A549 (cell line): ENCODE results near the gene OSCP1. TPM values are rescaled to one million over a fixed set of nuclear protein-coding genes. Genes with fewer than 3 reads are reported as not detected.

ENCODE experiments used
- ATAC-seq, 2 experiments: fragments of 200-7000 bp in 1 of 2; fragments of >200 bp in 1 of 2; cut with Nextera tagmentation in 1 of 2; cut with Tn5 transposase in 1 of 2; 3 replicates each; pipeline versions ENCODE4 v1.8.0 to v1.9.1; 2018 to 2020; ENCODE audit warnings: mild to moderate bottlenecking in 1 of 2, moderate library complexity in 1 of 2
- CTCF ChIA-PET: fragments of 300-600 bp; sonication (Branson Sonifier 250); formaldehyde crosslinking; extraction: SDS; loops from one replicate; lab custom pipeline; 2021; ENCODE audit warnings: antibody characterized with exemption, inconsistent platforms; lab: Yijun Ruan, JAX
- POLR2A ChIA-PET: fragments of 350-600 bp; formaldehyde crosslinking; extraction: SDS; loops from one replicate; lab custom pipeline; 2021; ENCODE audit warnings: antibody characterized with exemption, inconsistent platforms; lab: Yijun Ruan, JAX
- DNase-seq, 2 experiments: peaks; one replicate each; pipeline versions ENCODE4 v3.0.0 to v3.0.0-alpha.2; 2011 to 2016; ENCODE audit warnings: low read depth in 1 of 2, low spot score in 1 of 2
- FAIRE-seq: peaks from 2 replicates; lab custom pipeline; 2011; peaks lifted over from hg19 to GRCh38; lab: Jason Lieb, UNC
- H3K27ac ChIP-seq, 2 experiments: fragments of >200 bp; sonication (Bioruptor Twin); formaldehyde crosslinking; 3 replicates each; pipeline ENCODE4 v1.5.1; 2016 to 2017
- H3K4me1 ChIP-seq: fragments of >200 bp; sonication (Bioruptor Twin); formaldehyde crosslinking; 3 replicates; pipeline ENCODE4 v1.6.1; 2016
- H3K4me2 ChIP-seq: fragments of >200 bp; sonication (Bioruptor Twin); formaldehyde crosslinking; 3 replicates; pipeline ENCODE4 v1.6.1; 2016
- H3K4me3 ChIP-seq: fragments of >200 bp; sonication (Bioruptor Twin); formaldehyde crosslinking; 3 replicates; pipeline ENCODE4 v1.5.1; 2016
- H3K9me3 ChIP-seq: fragments of >200 bp; sonication (Bioruptor Twin); formaldehyde crosslinking; 3 replicates; pipeline ENCODE4 v1.6.1; 2016
- ATOH8 ChIP-seq: fragments of 250-450 bp; sonication (Bioruptor Pico); IDR thresholded peaks from 2 replicates; pipeline ENCODE4 v1.5.0; 2020; ENCODE audit warnings: low read depth, mild to moderate bottlenecking, moderate library complexity
- CHD2 ChIP-seq: fragments of 150-350 bp; IDR thresholded peaks from 2 replicates; pipeline ENCODE4 v1.6.1; 2014; ENCODE audit warnings: low read length; ENCODE audit not compliant: partially characterized antibody
- EHMT2 ChIP-seq: fragments of 200-600 bp; sonication (generic); IDR thresholded peaks from 2 replicates; pipeline ENCODE4 v1.6.1; 2016; ENCODE audit warnings: antibody characterized with exemption, low read depth, mild to moderate bottlenecking, moderate library complexity
- HDAC2 ChIP-seq: fragments of 200-600 bp; sonication (generic); IDR thresholded peaks from 2 replicates; pipeline ENCODE4 v1.6.1; 2016
- HMGXB4 ChIP-seq: fragments of 250-450 bp; sonication (Bioruptor Pico); IDR thresholded peaks from 2 replicates; pipeline ENCODE4 v1.5.0; 2021; ENCODE audit warnings: mild to moderate bottlenecking, moderate library complexity, borderline replicate concordance
- HOXA7 ChIP-seq: fragments of 250-450 bp; sonication (Bioruptor Pico); IDR thresholded peaks from 2 replicates; pipeline ENCODE4 v1.5.0; 2020; ENCODE audit warnings: mild to moderate bottlenecking, moderate library complexity
- KDM1A ChIP-seq: fragments of 200-600 bp; sonication (generic); IDR thresholded peaks from 2 replicates; pipeline ENCODE4 v1.6.1; 2016; ENCODE audit warnings: low read depth, mild to moderate bottlenecking
- MAFK ChIP-seq: fragments of 450-650 bp; IDR thresholded peaks from 2 replicates; pipeline ENCODE4 v1.6.1; 2014; ENCODE audit not compliant: partially characterized antibody
- NPAS2 ChIP-seq: fragments of 250-450 bp; sonication (Bioruptor Pico); IDR thresholded peaks from 2 replicates; pipeline ENCODE4 v1.8.0; 2022; ENCODE audit warnings: mild to moderate bottlenecking, moderate library complexity, borderline replicate concordance
- POLR2A ChIP-seq: IDR thresholded peaks from 2 replicates; pipeline ENCODE4 v1.6.1; 2012; ENCODE audit warnings: mild to moderate bottlenecking, low read length
- RAD21 ChIP-seq, 2 experiments: fragments of >200 bp in 1 of 2; sonication (Bioruptor Twin) in 1 of 2; formaldehyde crosslinking in 1 of 2; IDR thresholded peaks in 1 of 2; conservative IDR thresholded peaks in 1 of 2; 2 replicates in 1 of 2; 3 replicates in 1 of 2; pipeline ENCODE4 v1.6.1; 2012 to 2018; ENCODE audit warnings: inconsistent platforms in 1 of 2
- RARB ChIP-seq: fragments of 250-450 bp; sonication (Bioruptor Pico); IDR thresholded peaks from 2 replicates; pipeline ENCODE4 v1.8.0; 2021; ENCODE audit warnings: mild to moderate bottlenecking, moderate library complexity
- RCOR1 ChIP-seq: fragments of 150-350 bp; IDR thresholded peaks from 2 replicates; pipeline ENCODE4 v1.6.1; 2014; ENCODE audit warnings: antibody characterized with exemption, low read length, low read depth
- RNF2 ChIP-seq: fragments of 200-600 bp; sonication (generic); IDR thresholded peaks from 2 replicates; pipeline ENCODE4 v1.6.1; 2016; ENCODE audit warnings: low read depth, mild to moderate bottlenecking, antibody characterized with exemption, moderate library complexity, borderline replicate concordance
- SMC3 ChIP-seq: fragments of >200 bp; sonication (Bioruptor Twin); formaldehyde crosslinking; IDR thresholded peaks from 3 replicates; pipeline ENCODE4 v1.6.1; 2018; ENCODE audit warnings: inconsistent platforms
- SREBF2 ChIP-seq: fragments of 450-650 bp; IDR thresholded peaks from 2 replicates; pipeline ENCODE4 v1.6.1; 2014; ENCODE audit warnings: mild to moderate bottlenecking, moderate library complexity
- ZC3H11A ChIP-seq: fragments of 450-650 bp; IDR thresholded peaks from 2 replicates; pipeline ENCODE4 v1.6.1; 2014; ENCODE audit warnings: antibody characterized with exemption, mild to moderate bottlenecking
- ZNF302 ChIP-seq: fragments of 250-450 bp; sonication (Bioruptor Pico); IDR thresholded peaks from 2 replicates; pipeline ENCODE4 v1.9.0; 2021; ENCODE audit warnings: inconsistent platforms, mild to moderate bottlenecking, moderate library complexity
- ZSCAN20 ChIP-seq: fragments of 250-450 bp; sonication (Bioruptor Pico); IDR thresholded peaks from 2 replicates; pipeline ENCODE4 v1.8.0; 2022; ENCODE audit warnings: mild to moderate bottlenecking, moderate library complexity
- WGBS: methylation state at CpG from one replicate; pipeline ENCODE4 v1.1.6; 2017; ENCODE audit errors: missing lambda C conversion rate; 5-methylcytosine and 5-hydroxymethylcytosine counted together
- polyA plus RNA-seq, 4 experiments: library from polyadenylated mRNA; depleted of rRNA in 3 of 4; stranded (reverse); fragments of >200 nt; fragmentation: RNase III in 1 of 4; extraction: RNeasy Plus Mini Kit Qiagen cat#74134 plus additional on column Dnase treatment in 1 of 4; gene quantifications; 2 replicates in 3 of 4; 3 replicates in 1 of 4; pipeline ENCODE4 v1.2.3, GENCODE V29; 2011 to 2017
- TF ChIP-seq, protein P1 (sequence below): IDR thresholded peaks from 2 replicates; pipeline ENCODE4 v1.6.1; 2012
- TF ChIP-seq, protein P2 (sequence below): IDR thresholded peaks from 2 replicates; pipeline ENCODE4 v1.6.1; 2012; ENCODE audit warnings: low read depth, borderline replicate concordance
- TF ChIP-seq, protein P3 (sequence below): fragments of 450-650 bp; IDR thresholded peaks from 2 replicates; pipeline ENCODE4 v1.6.1; 2014; ENCODE audit warnings: antibody characterized with exemption

Gene OSCP1
- polyA plus RNA-seq, 2 of the 4 experiments (the other 2 are of a cell fraction), result 4.6 to 6.6 TPM

DNA sequence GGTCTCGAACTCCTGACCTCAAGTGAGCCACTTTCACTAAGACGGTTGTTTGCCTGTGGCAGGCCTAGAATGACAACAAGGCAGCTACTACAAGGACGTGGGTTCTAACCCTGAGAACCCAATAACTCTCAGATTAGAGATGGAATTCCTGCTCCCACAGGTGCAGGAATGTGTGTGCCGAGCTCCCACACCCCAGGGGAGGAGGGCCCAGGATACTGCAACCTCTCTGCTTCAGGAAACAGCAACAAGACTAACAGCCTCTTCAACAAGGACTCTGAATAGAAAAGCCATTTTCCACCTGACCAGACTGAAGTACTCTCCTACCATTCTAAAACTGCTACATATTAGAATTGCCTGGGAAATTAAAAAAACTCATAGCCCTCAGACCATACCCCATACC lies 57.4 kb downstream of the OSCP1 start:
- ChIA-PET CTCF (interaction anchor here (2.9 kb wide), 1 partner anchor 24 kb away, joined by 8 read pairs; no protein-coding TSS in a partner anchor), POLR2A (no interaction called here)
- Histone ChIP-seq H3K27ac (no peak overlapping the region), H3K4me3 (no peak overlapping the region), H3K4me1 (peaks cover 9% of the 10 kb centered on the region), H3K4me2 (no peak overlapping the region), H3K9me3 (no peaks in the 10 kb centered on the region)
- DNase-seq (no peak), FAIRE-seq (no peak), ATAC-seq (no peak)
- 92% methylated on average over 4 of the region's 4 CpGs for WGBS
- TF ChIP-seq ATOH8 (CRISPR knock-in tag), result no peak
- TF ChIP-seq RCOR1, result no peak
- TF ChIP-seq EHMT2, result no peak
- no peak for TF ChIP-seq RNF2
- TF ChIP-seq CHD2, result no peak
- no peak for TF ChIP-seq RARB (CRISPR knock-in tag)
- TF ChIP-seq ZSCAN20 (CRISPR knock-in tag), result no peak
- no peak for TF ChIP-seq HMGXB4
- no peak for TF ChIP-seq MAFK
- TF ChIP-seq SREBF2, result no peak
- TF ChIP-seq, protein P1, sequence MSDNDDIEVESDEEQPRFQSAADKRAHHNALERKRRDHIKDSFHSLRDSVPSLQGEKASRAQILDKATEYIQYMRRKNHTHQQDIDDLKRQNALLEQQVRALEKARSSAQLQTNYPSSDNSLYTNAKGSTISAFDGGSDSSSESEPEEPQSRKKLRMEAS, result no peak
- TF ChIP-seq, protein P2, sequence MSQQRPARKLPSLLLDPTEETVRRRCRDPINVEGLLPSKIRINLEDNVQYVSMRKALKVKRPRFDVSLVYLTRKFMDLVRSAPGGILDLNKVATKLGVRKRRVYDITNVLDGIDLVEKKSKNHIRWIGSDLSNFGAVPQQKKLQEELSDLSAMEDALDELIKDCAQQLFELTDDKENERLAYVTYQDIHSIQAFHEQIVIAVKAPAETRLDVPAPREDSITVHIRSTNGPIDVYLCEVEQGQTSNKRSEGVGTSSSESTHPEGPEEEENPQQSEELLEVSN, result no peak
- TF ChIP-seq SMC3, result no peak
- TF ChIP-seq HOXA7 (CRISPR knock-in tag), result no peak

GRCh38 chr1:36391271-36391670 lies 59.0 kb downstream of the OSCP1 start:
- H3K4me1 ChIP-seq, result peaks cover 15% of the 10 kb centered on the region
- POLR2A ChIA-PET, result no interaction called here
- WGBS, result 97% methylated on average over 8 of the region's 8 CpGs
- CTCF ChIA-PET, result interaction anchor here (0.8 to 2.9 kb wide), 3 partner anchors 22 to 48 kb away, joined by 4 to 8 read pairs (median 5); no protein-coding TSS in a partner anchor
- H3K9me3 ChIP-seq, result no peaks in the 10 kb centered on the region
- TF ChIP-seq KDM1A, result no peak
- no peak for TF ChIP-seq NPAS2
- TF ChIP-seq HDAC2, result no peak
- no peak for TF ChIP-seq ZNF302 (CRISPR knock-in tag)
- no peak for TF ChIP-seq RAD21 (conservative IDR thresholded peaks at IDR 0.05 in 1 of 2, IDR thresholded peaks at IDR 0.05 in 1 of 2)
- TF ChIP-seq POLR2A, result no peak
- TF ChIP-seq, protein P3, sequence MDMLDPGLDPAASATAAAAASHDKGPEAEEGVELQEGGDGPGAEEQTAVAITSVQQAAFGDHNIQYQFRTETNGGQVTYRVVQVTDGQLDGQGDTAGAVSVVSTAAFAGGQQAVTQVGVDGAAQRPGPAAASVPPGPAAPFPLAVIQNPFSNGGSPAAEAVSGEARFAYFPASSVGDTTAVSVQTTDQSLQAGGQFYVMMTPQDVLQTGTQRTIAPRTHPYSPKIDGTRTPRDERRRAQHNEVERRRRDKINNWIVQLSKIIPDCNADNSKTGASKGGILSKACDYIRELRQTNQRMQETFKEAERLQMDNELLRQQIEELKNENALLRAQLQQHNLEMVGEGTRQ, result no peak
- TF ChIP-seq ZC3H11A, result no peak
- ATAC-seq (no peak), FAIRE-seq (no peak), DNase-seq (no peak)
- no peak overlapping the region for H3K27ac ChIP-seq
- no peak overlapping the region for H3K4me3 ChIP-seq
- H3K4me2 ChIP-seq, result no peak overlapping the region
